ENCODE results near the gene ULK4.
A peak's percentile ranks its signal among the peaks of the same experiment; 100 is the strongest.
"Not testable (repeated sequence)": the region's sequence is repeated elsewhere in the genome, so short reads cannot be mapped to it uniquely, and the experiment has no call there.

The ULK4 gene

GRCh38 chr3:41598402-41599126 lies 363.3 kb downstream of the ULK4 start:
- intact Hi-C loops (cut with DNase I) = no loop called here

DNA sequence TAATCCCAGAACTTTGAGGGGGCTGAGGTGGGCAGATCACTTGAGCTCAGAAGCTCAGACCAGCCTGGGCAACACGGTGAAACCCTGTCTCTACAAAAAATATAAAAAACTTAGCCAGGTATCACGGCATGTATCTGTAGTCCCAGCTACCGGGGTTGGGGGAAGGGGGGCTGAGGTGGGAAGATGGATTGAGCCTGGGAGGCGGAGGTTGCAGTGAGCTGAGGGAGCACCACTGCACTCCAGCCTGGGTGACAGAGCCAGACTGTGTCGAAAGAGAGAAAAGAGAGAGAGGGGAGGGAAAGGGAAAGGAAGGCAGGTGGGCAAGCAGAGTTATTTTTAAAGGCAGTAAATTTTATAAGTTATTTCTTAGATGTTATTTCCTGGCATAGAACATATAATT lies 368.1 kb downstream of the ULK4 start:
- intact Hi-C loops (cut with DNase I) = no loop called here
- peak in 1 of 10 donors; percentile 56 for DNase-seq

More at GRCh38 chr3:41598402-41599126, 363.3 kb downstream of the ULK4 start:
- no peak for DNase-seq

DNA sequence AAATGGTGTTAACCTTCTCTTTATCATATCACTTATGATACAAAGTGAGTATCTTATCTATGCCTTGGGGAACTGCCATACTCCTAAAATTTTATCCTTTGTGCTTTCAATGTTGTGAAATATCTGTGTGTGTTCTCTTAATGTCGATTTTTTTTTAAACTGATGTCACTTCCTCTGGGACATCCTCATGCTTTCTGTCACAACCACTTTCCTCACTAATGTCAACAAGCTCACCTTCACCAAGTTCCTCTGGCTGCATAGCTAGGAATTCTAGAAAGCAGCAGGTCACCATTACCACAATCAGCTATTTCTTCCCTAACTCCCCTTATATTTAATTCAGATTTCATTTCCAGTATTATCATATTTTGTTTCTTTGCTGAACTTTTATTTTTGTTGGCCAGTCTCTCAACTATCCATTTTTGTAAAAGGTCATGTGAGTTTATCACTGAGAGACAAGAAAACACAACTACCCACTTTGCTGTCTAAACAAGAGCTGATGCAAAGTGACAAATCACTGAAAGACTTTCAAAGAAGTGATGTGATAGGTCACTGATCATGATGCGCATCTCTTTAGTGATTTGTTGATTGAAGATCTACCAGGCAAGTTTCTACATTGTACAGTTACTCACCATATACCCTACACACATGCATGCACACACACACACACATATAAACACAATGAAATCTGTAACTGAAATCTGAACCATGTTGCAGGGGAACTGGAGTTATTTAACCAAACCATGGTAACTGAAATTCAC lies 369.0 kb downstream of the ULK4 start:
- intact Hi-C loops (cut with DNase I) = no loop called here
- no peak for DNase-seq

GRCh38 chr3:41583014-41583413 lies 378.9 kb downstream of the ULK4 start:
- intact Hi-C loops (cut with DNase I) = no loop called here
- no peak for DNase-seq

- DNase-seq = no peak
- intact Hi-C loops (cut with DNase I) = no loop called here
Measured at GRCh38 chr3:41581700-41582099, 380.2 kb downstream of the ULK4 start.

- DNase-seq = peak in 1 of 10 donors; percentile 40
- intact Hi-C loops (cut with DNase I) = no loop called here
Measured at GRCh38 chr3:41580274-41580959, 381.5 kb downstream of the ULK4 start.

DNA sequence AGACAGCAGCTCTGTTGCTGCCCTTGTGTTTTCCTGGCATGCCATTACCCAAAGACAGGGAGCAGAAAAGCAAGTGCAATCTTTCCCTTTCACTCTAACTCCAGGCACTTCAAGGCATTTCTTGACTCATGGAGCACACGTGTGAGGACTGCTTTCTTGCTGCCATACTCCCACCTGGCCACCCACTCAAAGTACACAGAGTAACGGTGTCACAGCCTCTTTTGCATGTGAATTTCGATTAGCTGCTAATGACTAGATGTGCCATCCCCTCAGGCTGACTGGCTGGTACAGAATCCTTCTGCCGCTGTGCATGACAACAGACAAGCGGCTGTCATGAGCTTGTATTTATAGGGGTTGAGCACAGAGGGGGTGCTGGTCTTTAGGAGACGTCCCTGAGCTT lies 382.0 kb downstream of the ULK4 start:
- DNase-seq = peak in 1 of 10 donors; percentile 11
- intact Hi-C loops (cut with DNase I) = no loop called here

GRCh38 chr3:41578798-41579197 lies 383.1 kb downstream of the ULK4 start:
- DNase-seq = no peak
- intact Hi-C loops (cut with DNase I) = no loop called here

DNA sequence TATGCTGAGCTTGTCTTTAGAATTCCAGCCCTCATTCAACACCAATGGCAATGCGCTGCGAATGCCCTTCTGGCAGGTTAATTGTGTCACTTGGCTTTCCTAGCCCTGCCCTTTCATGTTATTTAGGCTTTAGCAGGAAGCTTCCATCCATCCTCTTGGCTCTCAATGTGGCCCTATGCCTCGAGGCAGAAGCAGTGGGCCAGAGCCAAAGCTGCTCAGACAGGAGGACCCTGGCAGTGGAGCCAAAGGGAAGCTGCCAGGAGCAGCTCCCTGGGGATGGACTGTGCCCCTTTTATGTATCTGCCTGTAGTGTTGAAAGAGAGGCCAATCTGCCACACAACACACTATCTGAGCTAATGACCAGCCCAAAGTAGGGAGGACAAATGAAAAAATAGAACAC lies 386.2 kb downstream of the ULK4 start:
- intact Hi-C loops (cut with DNase I) = no loop called here
- peak in 3 of 10 donors; percentile 15 to 70 (median 37) for DNase-seq

- DNase-seq = no peak
- intact Hi-C loops (cut with DNase I) = no loop called here
Measured at GRCh38 chr3:41574900-41575299, 387.0 kb downstream of the ULK4 start.

GRCh38 chr3:41573591-41573990 lies 388.3 kb downstream of the ULK4 start:
- intact Hi-C loops (cut with DNase I) = no loop called here
- peak in 1 of 10 donors; percentile 9 for DNase-seq

DNA sequence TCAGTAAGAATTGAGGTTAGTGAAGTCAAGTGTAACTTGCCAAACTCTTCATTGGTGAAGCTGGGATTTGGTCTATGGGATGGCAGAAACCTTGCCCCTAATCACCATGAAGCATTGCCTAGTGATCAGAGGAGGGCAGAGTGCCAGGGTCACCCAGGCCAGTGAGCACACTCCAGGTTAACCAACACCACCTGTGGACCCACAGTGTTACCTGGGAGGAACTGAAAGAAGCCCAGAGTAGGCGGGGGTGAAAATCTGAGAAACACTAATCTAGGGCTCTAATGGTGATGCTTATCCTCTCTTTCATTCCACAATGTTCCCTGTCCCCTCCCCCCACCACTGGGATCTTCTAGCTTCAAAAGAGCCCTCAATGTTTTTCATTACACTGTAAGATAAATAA lies 389.8 kb downstream of the ULK4 start:
- intact Hi-C loops (cut with DNase I) = no loop called here
- DNase-seq = no peak

- intact Hi-C loops (cut with DNase I) = no loop called here
Measured at GRCh38 chr3:41569632-41570305, 392.1 kb downstream of the ULK4 start.

DNA sequence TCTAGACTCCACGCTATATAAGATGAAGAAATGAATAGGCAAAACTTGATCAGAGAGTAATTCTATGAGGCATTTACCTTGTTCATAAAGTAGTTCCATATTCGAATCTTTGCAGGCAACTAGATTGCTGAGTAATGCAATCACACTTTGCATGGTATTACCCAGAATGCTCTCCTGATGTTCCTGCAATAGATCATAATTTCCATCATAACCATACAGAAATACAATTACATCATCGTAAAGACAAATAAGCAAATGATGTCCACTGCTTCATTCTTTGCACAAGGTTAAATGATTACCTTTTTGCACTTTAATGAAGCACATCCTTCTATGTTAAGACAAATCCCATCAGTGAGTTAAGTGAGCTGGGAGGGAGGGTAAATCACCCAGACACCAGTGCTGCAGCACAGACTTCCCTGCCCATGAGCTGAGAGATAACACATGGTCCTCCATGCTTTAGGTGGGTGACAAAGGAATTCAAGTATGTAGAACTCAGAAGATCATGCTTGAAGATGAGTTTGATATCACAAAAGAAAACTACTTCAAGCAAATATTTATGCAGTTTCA lies 395.9 kb downstream of the ULK4 start:
- intact Hi-C loops (cut with DNase I) = no loop called here
- no peak for DNase-seq

More at GRCh38 chr3:41569632-41570305, 392.1 kb downstream of the ULK4 start:
- no peak for DNase-seq

- intact Hi-C loops (cut with DNase I) = no loop called here
- DNase-seq = no peak
Measured at GRCh38 chr3:41565003-41565402, 396.9 kb downstream of the ULK4 start.

DNA sequence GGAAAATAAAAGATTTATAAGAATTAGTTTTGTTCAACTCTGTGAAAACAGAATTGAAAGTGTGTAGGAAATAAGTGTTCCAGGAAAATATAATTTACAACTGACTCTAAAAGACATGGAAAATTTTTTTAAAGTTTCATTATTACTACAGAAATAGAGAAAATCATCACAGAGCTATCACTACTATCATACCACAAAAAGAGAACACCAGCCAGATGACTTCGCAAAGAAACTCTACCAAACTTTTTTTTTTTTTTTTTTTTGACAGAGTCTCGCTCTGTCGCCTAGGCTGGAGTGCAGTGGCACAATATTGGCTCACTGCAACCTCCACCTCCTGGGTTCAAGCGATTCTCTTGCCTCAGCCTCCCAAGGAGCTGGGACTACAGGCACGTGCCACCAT lies 405.7 kb downstream of the ULK4 start:
- DNase-seq; intact Hi-C loops (cut with DNase I): not testable (repeated sequence)

GRCh38 chr3:41532976-41533375 lies 428.9 kb downstream of the ULK4 start:
- intact Hi-C loops (cut with DNase I) = no loop called here
- DNase-seq = no peak

GRCh38 chr3:41526995-41527573 lies 434.8 kb downstream of the ULK4 start:
- DNase-seq = no peak
- intact Hi-C loops (cut with DNase I) = no loop called here

DNA sequence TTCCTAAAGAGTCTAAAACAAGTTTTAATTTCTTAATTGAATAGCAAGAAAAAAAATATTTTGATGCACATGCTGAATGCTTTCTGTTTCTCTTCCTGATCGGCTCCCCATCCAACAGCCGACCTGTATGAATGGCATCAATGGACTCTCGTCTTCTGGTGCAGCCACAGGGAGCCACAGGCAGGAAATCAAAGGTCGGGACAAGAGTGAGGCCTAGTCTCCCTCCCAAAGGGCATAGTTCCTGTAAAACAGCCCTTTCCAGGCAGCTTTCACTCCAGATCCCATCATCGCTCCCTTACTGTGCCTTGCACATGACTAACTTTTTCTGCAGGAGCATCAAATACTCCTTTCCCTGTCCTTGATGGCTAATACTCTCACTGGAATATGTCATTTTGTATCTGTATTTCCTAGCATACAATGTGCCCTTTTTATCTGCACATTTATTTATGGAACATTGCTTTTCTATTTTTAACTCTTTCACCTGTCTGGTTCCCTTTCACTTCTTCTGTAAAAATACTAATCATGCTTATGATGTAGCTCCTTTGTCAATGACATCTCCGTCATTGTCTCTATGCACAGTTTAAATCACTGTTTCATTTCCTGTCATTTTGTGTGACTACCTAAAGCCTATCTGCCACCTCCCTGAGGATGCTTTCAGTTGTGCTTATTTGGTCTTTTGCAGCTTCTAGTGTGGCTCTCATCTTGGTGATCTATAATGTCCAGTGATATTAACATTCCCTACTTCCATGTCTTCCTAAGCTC lies 436.4 kb downstream of the ULK4 start:
- no peak for DNase-seq
- intact Hi-C loops (cut with DNase I) = no loop called here

All from posterior cingulate gyrus (tissue), 11 donors.